ENCODE measurements around the gene OSGEPL1. TPM values are rescaled to one million over a fixed set of nuclear protein-coding genes. Genes with fewer than 3 reads are reported as not detected.

OSGEPL1 gene
- total RNA-seq, 2 experiments from 2014 or later: 10.4 TPM

DNA sequence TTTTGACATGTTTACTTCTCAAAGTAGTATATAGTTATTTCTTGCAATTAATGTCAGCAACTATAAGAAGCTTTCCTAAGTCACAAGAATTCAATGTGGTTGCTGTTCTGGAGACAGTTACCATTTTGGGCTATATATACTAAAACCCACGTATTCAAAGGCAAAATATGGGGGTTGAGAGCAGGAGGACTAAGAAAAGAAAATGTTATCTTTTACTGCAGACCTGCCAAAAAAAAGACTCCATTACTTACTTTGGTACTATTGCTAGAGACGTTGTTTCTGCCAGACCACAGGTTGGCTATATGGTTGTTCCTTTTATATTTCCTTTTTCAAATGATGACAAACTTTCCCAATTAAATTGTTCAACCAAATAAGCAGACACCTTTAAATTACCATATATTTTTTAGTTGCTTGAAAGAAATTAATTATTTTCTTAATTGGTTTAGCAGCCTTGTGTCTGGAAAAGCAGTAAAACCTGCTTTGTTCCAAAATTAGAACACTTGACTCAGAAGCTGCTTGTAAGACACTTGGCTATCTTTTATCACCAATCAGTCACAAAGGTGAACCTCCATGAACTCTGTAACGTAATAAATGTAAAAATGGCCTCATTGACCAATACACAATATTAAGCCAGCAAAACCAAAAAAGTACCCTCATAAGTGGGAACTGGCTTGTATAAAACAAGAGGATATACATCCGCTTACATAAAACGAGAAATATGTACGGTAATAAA lies 8.2 kb upstream of the OSGEPL1 start:
- no peaks in the 10 kb centered on the region for H3K9me2 ChIP-seq (ENCODE audit: insufficient read depth, low read length)
- peaks cover 5% of the 10 kb centered on the region; the same call in 1 of the 2 replicates for H3K79me2 ChIP-seq (ENCODE audit: insufficient read depth, low read depth, low read length)
- ChIA-PET POLR2A (interaction anchor here (1.2 to 4.3 kb wide), 2 partner anchors 8 to 9 kb away, joined by 3 to 19 read pairs; partner anchors contain the start of gene OSGEPL1), CTCF (ENCODE audit: unreplicated experiment) (no interaction called here)
- no peak overlapping the region for H3K4me2 ChIP-seq (ENCODE audit: low read length)
- peaks cover 88% of the 10 kb centered on the region for H3K36me3 ChIP-seq (ENCODE audit: insufficient read depth, low read length)
- no peak overlapping the region for H3K27ac ChIP-seq (ENCODE audit: low read depth, low read length, poor library complexity, severe bottlenecking)
- no peak for TF ChIP-seq CTCF (conservative IDR thresholded peaks at IDR 0.05; ENCODE audit: low read length)
- TF ChIP-seq EZH2phosphoT487 (IDR thresholded peaks at IDR 0.05; ENCODE audit: borderline replicate concordance, low read depth, low read length): no peak
- no peaks in the 10 kb centered on the region for H3K9me3 ChIP-seq (ENCODE audit: low read length)
- DNase-seq (ENCODE audit: low spot score): no peak
- H2AFZ ChIP-seq (ENCODE audit: low read length): no peak overlapping the region
- no peak overlapping the region for H3K4me3 ChIP-seq (ENCODE audit: low read depth, low read length, poor library complexity, severe bottlenecking)
- no TSS peak for BruUV-seq (replicated peaks)
- intact Hi-C loops (cut with micrococcal nuclease; ENCODE audit: unreplicated experiment): no loop called here
- peaks cover 6% of the 10 kb centered on the region for H3K4me1 ChIP-seq (ENCODE audit: insufficient read depth, low read length, poor library complexity, severe bottlenecking)
- H4K20me1 ChIP-seq (ENCODE audit: insufficient read depth, low read length): no peaks in the 10 kb centered on the region

DNA sequence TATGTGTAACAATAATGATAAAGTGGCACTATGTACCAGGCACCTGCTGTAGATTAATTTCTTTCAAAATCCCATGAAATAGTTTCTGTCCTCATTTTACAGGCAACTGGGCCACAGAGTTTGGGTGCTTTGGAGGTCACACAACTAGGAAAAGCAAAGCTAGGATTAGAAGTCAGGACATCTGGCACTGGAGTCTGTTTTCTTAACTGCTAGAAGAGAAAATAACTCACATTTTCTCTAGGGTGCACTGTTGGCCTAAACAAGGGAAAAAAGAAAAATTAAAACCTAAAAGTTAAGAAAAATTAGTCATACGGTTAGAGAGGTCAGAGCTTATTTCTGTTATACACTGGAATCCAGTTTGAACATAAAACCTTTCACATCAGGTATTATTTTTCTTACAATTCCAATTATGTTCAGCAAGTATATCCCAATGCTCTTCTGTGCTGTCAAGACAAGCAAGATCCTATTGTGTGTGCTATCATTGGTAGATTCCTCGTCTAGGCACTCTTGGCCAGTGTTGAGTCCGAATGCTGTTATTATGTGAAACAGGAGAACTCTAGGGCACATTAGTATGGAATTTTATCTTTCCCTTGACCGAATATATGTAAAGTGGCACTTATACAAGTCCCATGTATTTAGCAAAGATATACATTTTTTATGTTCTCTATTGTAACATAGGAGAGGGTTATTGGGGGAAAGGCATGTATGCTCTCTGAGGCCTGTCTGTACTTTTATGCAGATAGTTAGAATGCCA lies 1.5 kb upstream of the OSGEPL1 start:
- peak; percentile 28 for DNase-seq (ENCODE audit: low spot score)
- H3K36me3 ChIP-seq (ENCODE audit: insufficient read depth, low read length): peaks cover 34% of the 10 kb centered on the region
- TF ChIP-seq EZH2phosphoT487 (IDR thresholded peaks at IDR 0.05; ENCODE audit: borderline replicate concordance, low read depth, low read length) (no peak), CTCF (conservative IDR thresholded peaks at IDR 0.05; ENCODE audit: low read length) (peak; percentile 56)
- CTCF ChIA-PET (ENCODE audit: unreplicated experiment): interaction anchor here (1.1 kb wide), 1 partner anchor 9 kb away, joined by 3 read pairs; no protein-coding TSS in a partner anchor
- BruUV-seq (replicated peaks): no TSS peak
- peaks cover 14% of the 10 kb centered on the region; the same call in 1 of the 2 replicates for H3K79me2 ChIP-seq (ENCODE audit: insufficient read depth, low read depth, low read length)
- peak overlapping the region; percentile 97 for H2AFZ ChIP-seq (ENCODE audit: low read length)
- peak overlapping the region; percentile 82 for H3K4me3 ChIP-seq (ENCODE audit: low read depth, low read length, poor library complexity, severe bottlenecking)
- peak overlapping the region; percentile 78 for H3K4me2 ChIP-seq (ENCODE audit: low read length)
- intact Hi-C loops (cut with micrococcal nuclease; ENCODE audit: unreplicated experiment): loop anchor here (2.0 to 10.0 kb wide), 2 partner anchors 555 to 771 kb away; partner anchors contain the start of genes HIBCH and NEMP2
- H3K9me2 ChIP-seq (ENCODE audit: insufficient read depth, low read length): no peaks in the 10 kb centered on the region
- peak overlapping the region; percentile 97 for H3K27ac ChIP-seq (ENCODE audit: low read depth, low read length, poor library complexity, severe bottlenecking)
- H3K9me3 ChIP-seq (ENCODE audit: low read length): no peaks in the 10 kb centered on the region
- H3K4me1 ChIP-seq (ENCODE audit: insufficient read depth, low read length, poor library complexity, severe bottlenecking): peaks cover 20% of the 10 kb centered on the region
- no peaks in the 10 kb centered on the region for H4K20me1 ChIP-seq (ENCODE audit: insufficient read depth, low read length)
- POLR2A ChIA-PET: interaction anchor here (0.7 to 3.9 kb wide), 11 partner anchors 8 to 525 kb away, joined by 3 to 21 read pairs (median 7); no protein-coding TSS in a partner anchor
